ENCODE results near the gene GPATCH8. TPM values are rescaled to one million over a fixed set of nuclear protein-coding genes. Genes with fewer than 3 reads are reported as not detected.

The GPATCH8 gene
- total RNA-seq, 2 donors from 2014 or later: 21.3 to 26.4 TPM

DNA sequence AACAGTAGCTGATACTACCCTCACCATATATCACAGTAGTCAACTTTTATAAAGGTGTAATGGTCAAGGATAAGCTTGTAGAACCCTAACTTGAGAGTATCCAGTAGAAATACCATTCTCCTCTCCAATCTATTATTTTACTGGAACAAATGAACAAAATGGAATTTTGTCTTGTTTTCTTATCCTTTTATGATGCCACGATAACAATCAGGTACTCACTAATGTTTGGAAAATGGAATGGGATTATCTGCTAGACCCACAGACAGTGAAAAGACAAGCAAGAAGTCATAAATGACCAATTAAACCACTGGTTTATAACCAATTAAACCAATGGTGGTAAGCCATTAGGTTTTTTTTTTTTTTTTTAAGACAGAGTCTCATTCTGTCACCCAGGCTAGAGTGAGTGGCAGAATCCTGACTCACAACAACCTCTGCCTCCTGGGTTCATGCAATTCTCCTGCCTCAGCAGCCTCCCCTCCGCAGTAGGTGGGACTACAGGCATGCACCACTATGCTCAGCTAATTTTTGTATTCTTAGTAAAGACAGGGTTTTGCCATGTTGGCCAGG, 10.4 kb downstream of the GPATCH8 start:
- DNase-seq (ENCODE audit: low spot score): no peak
- Histone ChIP-seq H3K4me3 (no peak overlapping the region), H3K27me3 (no peaks in the 10 kb centered on the region), H3K9me3 (no peaks in the 10 kb centered on the region), H3K4me1 (peaks cover 0 to 9% of the 10 kb centered on the region in 2 donors), H3K36me3 (no peaks in the 10 kb centered on the region), H3K27ac (no peak overlapping the region)
- TF ChIP-seq, protein P1, sequence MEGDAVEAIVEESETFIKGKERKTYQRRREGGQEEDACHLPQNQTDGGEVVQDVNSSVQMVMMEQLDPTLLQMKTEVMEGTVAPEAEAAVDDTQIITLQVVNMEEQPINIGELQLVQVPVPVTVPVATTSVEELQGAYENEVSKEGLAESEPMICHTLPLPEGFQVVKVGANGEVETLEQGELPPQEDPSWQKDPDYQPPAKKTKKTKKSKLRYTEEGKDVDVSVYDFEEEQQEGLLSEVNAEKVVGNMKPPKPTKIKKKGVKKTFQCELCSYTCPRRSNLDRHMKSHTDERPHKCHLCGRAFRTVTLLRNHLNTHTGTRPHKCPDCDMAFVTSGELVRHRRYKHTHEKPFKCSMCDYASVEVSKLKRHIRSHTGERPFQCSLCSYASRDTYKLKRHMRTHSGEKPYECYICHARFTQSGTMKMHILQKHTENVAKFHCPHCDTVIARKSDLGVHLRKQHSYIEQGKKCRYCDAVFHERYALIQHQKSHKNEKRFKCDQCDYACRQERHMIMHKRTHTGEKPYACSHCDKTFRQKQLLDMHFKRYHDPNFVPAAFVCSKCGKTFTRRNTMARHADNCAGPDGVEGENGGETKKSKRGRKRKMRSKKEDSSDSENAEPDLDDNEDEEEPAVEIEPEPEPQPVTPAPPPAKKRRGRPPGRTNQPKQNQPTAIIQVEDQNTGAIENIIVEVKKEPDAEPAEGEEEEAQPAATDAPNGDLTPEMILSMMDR (IDR thresholded peaks at IDR 0.05): no peak

DNA sequence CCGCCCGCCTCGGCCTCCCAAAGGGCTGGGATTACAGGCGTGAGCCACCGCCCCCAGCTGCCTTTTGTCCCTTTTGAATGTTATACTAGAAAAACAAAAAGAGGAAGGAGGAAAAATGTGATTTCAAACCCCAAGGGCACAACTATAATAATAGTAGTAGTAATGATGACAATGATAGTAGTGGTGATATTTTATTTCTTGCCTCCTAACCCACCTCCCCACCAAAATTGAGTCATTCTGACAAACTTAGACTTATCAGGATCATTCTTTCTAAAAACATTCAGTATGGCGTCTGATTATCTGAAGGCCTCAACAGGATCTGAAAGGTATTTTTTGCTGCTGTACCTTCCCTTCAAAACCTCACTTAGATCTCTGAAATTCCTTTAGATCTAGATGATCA, 13.6 kb downstream of the GPATCH8 start:
- H3K27ac ChIP-seq: no peak overlapping the region
- H3K36me3 ChIP-seq: no peaks in the 10 kb centered on the region
- H3K9me3 ChIP-seq: no peaks in the 10 kb centered on the region
- H3K4me1 ChIP-seq: peaks cover 0 to 4% of the 10 kb centered on the region in 2 donors
- H3K27me3 ChIP-seq: no peaks in the 10 kb centered on the region
- TF ChIP-seq, protein P1 (IDR thresholded peaks at IDR 0.05): no peak
- no peak for DNase-seq (ENCODE audit: low spot score)
- H3K4me3 ChIP-seq: no peak overlapping the region

DNA sequence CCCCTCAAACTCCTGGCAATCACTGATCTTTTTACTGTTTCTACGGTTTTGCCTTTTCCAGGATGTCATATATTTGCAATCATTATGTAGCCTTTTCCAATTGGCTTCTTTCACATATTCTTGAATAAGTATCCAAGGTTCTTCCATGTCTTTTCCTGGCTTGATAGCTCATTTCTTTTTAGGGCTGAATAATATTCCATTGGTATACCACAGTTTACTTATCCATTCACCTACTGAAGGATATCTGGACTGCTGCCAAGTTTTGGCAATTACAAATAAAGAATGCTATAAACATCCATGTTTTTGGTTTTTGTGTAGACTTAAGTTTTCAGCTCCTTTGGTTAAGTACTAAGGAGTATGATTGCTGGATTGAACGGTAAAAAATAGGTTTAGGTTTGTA, 16.0 kb downstream of the GPATCH8 start:
- H3K27me3 ChIP-seq: no peaks in the 10 kb centered on the region
- no peak overlapping the region for H3K27ac ChIP-seq
- H3K4me1 ChIP-seq: no peaks in the 10 kb centered on the region
- DNase-seq (ENCODE audit: low spot score): no peak
- no peaks in the 10 kb centered on the region for H3K9me3 ChIP-seq
- H3K36me3 ChIP-seq: no peaks in the 10 kb centered on the region
- H3K4me3 ChIP-seq: no peak overlapping the region
- TF ChIP-seq, protein P1 (IDR thresholded peaks at IDR 0.05): no peak

DNA sequence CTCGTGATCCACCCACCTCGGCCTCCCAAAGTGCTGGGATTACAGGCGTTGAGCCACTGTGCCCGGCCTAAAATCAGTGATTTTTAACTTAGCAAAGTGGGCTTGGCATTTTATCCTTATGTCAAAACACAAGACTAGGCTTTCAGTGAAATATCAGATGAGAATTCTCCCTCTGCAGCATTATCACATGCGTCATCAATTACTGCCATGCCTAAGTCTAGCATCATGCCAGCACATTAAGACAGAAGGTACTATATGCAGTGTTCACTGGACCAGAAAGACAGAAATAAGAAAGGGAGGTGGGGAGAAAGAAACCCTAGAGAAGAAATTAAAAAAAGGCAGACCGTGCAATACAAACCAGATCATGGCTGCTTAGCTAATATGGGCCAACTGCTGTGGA, 29.8 kb downstream of the GPATCH8 start:
- Histone ChIP-seq H3K27ac (no peak overlapping the region), H3K9me3 (no peaks in the 10 kb centered on the region)

DNA sequence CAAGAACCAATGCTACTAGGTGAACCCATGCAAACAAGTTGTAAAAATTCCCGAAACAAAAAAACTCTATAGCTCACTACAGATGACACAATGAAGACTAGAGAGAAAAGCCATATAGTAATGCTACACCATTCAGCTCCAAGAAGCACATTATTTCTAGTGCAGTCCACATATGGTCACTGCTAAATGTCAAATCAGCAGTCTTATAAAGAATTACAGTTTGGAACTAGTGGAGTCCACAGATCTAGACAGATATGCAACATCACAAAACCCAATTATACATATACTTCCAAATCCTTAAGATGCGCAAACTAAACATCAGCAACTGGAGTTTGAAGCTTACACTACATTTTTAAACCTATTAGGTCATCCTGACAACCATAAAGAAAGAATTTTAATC, 33.5 kb downstream of the GPATCH8 start:
- no peaks in the 10 kb centered on the region for H3K27me3 ChIP-seq
- TF ChIP-seq, protein P1 (IDR thresholded peaks at IDR 0.05): no peak
- no peak for DNase-seq (ENCODE audit: low spot score)
- peaks cover 8% of the 10 kb centered on the region for H3K36me3 ChIP-seq
- H3K4me3 ChIP-seq: no peak overlapping the region
- H3K9me3 ChIP-seq: no peaks in the 10 kb centered on the region
- H3K4me1 ChIP-seq: peaks cover 0 to 25% of the 10 kb centered on the region in 2 donors
- no peak overlapping the region for H3K27ac ChIP-seq

More for the DNA sequence above, 29.8 kb downstream of the GPATCH8 start:
- Histone ChIP-seq H3K4me1 (peaks cover 0 to 9% of the 10 kb centered on the region in 2 donors), H3K36me3 (peaks cover 8% of the 10 kb centered on the region), H3K27me3 (no peaks in the 10 kb centered on the region), H3K4me3 (no peak overlapping the region)
- no peak for DNase-seq (ENCODE audit: low spot score)
- TF ChIP-seq, protein P1 (IDR thresholded peaks at IDR 0.05): no peak

DNA sequence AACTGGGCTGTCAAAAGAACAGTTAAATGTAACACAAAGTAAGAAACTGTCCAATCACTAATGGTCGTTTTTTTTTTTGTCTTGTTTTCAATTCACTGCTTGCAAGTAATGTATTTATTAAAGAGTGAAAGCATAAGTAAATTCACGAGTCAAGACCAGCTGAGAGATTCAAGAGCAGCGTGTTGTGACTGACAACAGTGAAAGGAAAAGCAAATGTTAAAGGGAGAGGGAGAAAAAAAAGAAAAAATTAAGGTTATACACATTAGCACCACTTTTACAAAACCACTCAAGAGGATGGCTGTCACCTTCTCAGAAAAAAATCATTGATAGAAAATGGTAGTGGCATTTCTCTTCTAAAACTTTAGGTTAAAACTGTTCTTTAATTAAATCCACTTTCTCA, 36.1 kb downstream of the GPATCH8 start:
- Histone ChIP-seq H3K4me3 (no peak overlapping the region), H3K4me1 (peaks cover 0 to 25% of the 10 kb centered on the region in 2 donors), H3K27me3 (no peaks in the 10 kb centered on the region), H3K27ac (no peak overlapping the region), H3K36me3 (peaks cover 3% of the 10 kb centered on the region), H3K9me3 (no peaks in the 10 kb centered on the region)
- no peak for DNase-seq (ENCODE audit: low spot score)
- TF ChIP-seq, protein P1 (IDR thresholded peaks at IDR 0.05): no peak

All from right atrium auricular region (tissue), 2 donors.